H1 (cell line): ENCODE results near the gene FOXF1. TPM values are rescaled to one million over a fixed set of nuclear protein-coding genes. Genes with fewer than 3 reads are reported as not detected.

Experiments
- ATF2 ChIP-seq: IDR thresholded peaks from 2 replicates; pipeline ENCODE4 v1.6.1; 2012; ENCODE audit warnings: low read length, inconsistent platforms
- CHD1 ChIP-seq: IDR thresholded peaks from 2 replicates; pipeline ENCODE4 v1.6.1; 2012; ENCODE audit warnings: low read depth, low read length, improper control_type of control experiment
- CHD7 ChIP-seq: fragments of 300-600 bp; sonication (generic); IDR thresholded peaks from 2 replicates; pipeline ENCODE4 v1.7.1; 2012; ENCODE audit warnings: low read length, moderate library complexity, mild to moderate bottlenecking, inconsistent platforms; ENCODE audit not compliant: insufficient replicate concordance
- EP300 ChIP-seq, 2 experiments: IDR thresholded peaks; 1 replicate in 1 of 2; 2 replicates in 1 of 2; pipeline ENCODE4 v1.6.1; 2011 to 2012; ENCODE audit warnings: low read depth in 2 of 2, low read length in 2 of 2, mild to moderate bottlenecking in 2 of 2, borderline replicate concordance in 1 of 2, inconsistent platforms in 1 of 2, moderate library complexity in 1 of 2
- KDM1A ChIP-seq: fragments of 200-600, 300-600 bp; sonication (generic); IDR thresholded peaks from 2 replicates; pipeline ENCODE4 v1.7.1; 2016; ENCODE audit warnings: mild to moderate bottlenecking, low read length, borderline replicate concordance
- POU5F1 ChIP-seq: IDR thresholded peaks from 2 replicates; pipeline ENCODE4 v1.6.1; 2011; ENCODE audit warnings: low read depth, mild to moderate bottlenecking, low read length, moderate library complexity
- RFX5 ChIP-seq: IDR thresholded peaks from 2 replicates; pipeline ENCODE4 v1.6.1; 2011; ENCODE audit warnings: low read depth, low read length, improper control_type of control experiment, borderline replicate concordance
- SP2 ChIP-seq: IDR thresholded peaks from 2 replicates; pipeline ENCODE4 v1.6.1; 2012; ENCODE audit warnings: mild to moderate bottlenecking, low read length, inconsistent platforms
- polyA plus RNA-seq, 7 experiments: library from polyadenylated mRNA; depleted of rRNA in 3 of 7; stranded (reverse) in 5 of 7; unstranded in 2 of 7; fragments of >200 nt in 5 of 7; fragments of 200-250 nt in 2 of 7; gene quantifications; 1 replicate in 5 of 7; 2 replicates in 1 of 7; 4 replicates in 1 of 7; pipeline versions ENCODE4 v1.2.1 to v1.2.3, GENCODE V29; 2011 to 2013; ENCODE audit warnings: missing spikeins in 2 of 7, mixed read lengths in 2 of 7
- total RNA-seq: library from RNA; stranded (reverse); fragmentation: NEBNext Ultra II Directional; extraction: Animal tissue kit (Norgen Biotek cat#: 25700); gene quantifications from 2 replicates; pipeline ENCODE4 v1.2.1, GENCODE V29; 2021

Gene FOXF1
- total and polyA plus RNA-seq, 2 of the 8 experiments (the other 6 are each of a cell fraction or from before 2014, with no cell fraction given), result 0.02 TPM; not detected in 1

- TF ChIP-seq ATF2, result 0 out of 2 replicates have a peak, but pooled peaks have one; percentile 18
- TF ChIP-seq SP2, result no peak
- TF ChIP-seq CHD1, result no peak
- TF ChIP-seq RFX5, result no peak
- TF ChIP-seq KDM1A, result 0 out of 2 replicates have a peak, but pooled peaks have one; percentile 9
- TF ChIP-seq EP300 (IDR thresholded peaks at IDR 0.05; ENCODE audit: borderline replicate concordance in 1 of 2, low read depth in 2 of 2, low read length in 2 of 2), result no peak; a peak in 1 of 3 replicates
- no peak for TF ChIP-seq POU5F1
- no peak for TF ChIP-seq CHD7
Observed at GRCh38 chr16:86554917-86555703, 44.8 kb downstream of the FOXF1 start, which contains the start of gene MTHFSD (continued).
